NCI-H2196 (cell line): ENCODE results near the gene APOC3.

Experiments
- DNase-seq: peaks from one replicate; lab custom pipeline; 2025; ENCODE audit not compliant: unreplicated experiment; lab: John Stamatoyannopoulos, UW

Gene APOC3

GRCh38 chr11:116829525-116830183 lies at the start of gene APOC3:
TSS of gene APOC3 (plus strand) at chr11:116829907. CDS start at chr11:116830583, 676 bp downstream.
- no peak for DNase-seq

GRCh38 chr11:116782728-116783127 lies 47.0 kb upstream of the APOC3 start:
- DNase-seq: no peak

GRCh38 chr11:116786326-116786725 lies 43.4 kb upstream of the APOC3 start:
- no peak for DNase-seq

- no peak for DNase-seq
Observed at GRCh38 chr11:116786966-116787365, 42.7 kb upstream of the APOC3 start.

GRCh38 chr11:116787436-116787785 lies 42.3 kb upstream of the APOC3 start:
- no peak for DNase-seq

- DNase-seq: peak; percentile 76
Observed at GRCh38 chr11:116787786-116788486, 41.8 kb upstream of the APOC3 start, which contains the start of gene ZPR1. TSS of gene ZPR1 (minus strand) at chr11:116788023. CDS start at chr11:116787990, 33 bp downstream.

- DNase-seq: no peak
Observed at GRCh38 chr11:116788534-116788933, 41.2 kb upstream of the APOC3 start.

- no peak for DNase-seq
Observed at GRCh38 chr11:116788975-116789374, 40.7 kb upstream of the APOC3 start.

- DNase-seq: no peak
Observed at GRCh38 chr11:116790167-116791001, 39.3 kb upstream of the APOC3 start.

GRCh38 chr11:116791002-116791812 lies 38.5 kb upstream of the APOC3 start:
- DNase-seq: peak; percentile 61

GRCh38 chr11:116791813-116792143 lies 37.9 kb upstream of the APOC3 start, which contains the start of gene APOA5:
TSS of gene APOA5 (minus strand) at chr11:116791879. CDS start at chr11:116791860, 19 bp downstream.
- no peak for DNase-seq

- no peak for DNase-seq
Observed at GRCh38 chr11:116792144-116792868, 37.4 kb upstream of the APOC3 start.

GRCh38 chr11:116792869-116793771 lies 36.6 kb upstream of the APOC3 start:
- DNase-seq: no peak

- no peak for DNase-seq
Observed at GRCh38 chr11:116793772-116794097, 36.0 kb upstream of the APOC3 start.

- DNase-seq: no peak
Observed at GRCh38 chr11:116794851-116795250, 34.9 kb upstream of the APOC3 start.

GRCh38 chr11:116796548-116796947 lies 33.2 kb upstream of the APOC3 start:
- no peak for DNase-seq

GRCh38 chr11:116797816-116798215 lies 31.9 kb upstream of the APOC3 start:
- no peak for DNase-seq

GRCh38 chr11:116798368-116798767 lies 31.3 kb upstream of the APOC3 start:
- DNase-seq: no peak

GRCh38 chr11:116800610-116801009 lies 29.1 kb upstream of the APOC3 start:
- DNase-seq: no peak
